ENCODE measurements around the gene NUB1. TPM values are rescaled to one million over a fixed set of nuclear protein-coding genes. Genes with fewer than 3 reads are reported as not detected.

The NUB1 gene
- total RNA-seq, 1 donor from 2014 or later, result 45.4 TPM

DNA sequence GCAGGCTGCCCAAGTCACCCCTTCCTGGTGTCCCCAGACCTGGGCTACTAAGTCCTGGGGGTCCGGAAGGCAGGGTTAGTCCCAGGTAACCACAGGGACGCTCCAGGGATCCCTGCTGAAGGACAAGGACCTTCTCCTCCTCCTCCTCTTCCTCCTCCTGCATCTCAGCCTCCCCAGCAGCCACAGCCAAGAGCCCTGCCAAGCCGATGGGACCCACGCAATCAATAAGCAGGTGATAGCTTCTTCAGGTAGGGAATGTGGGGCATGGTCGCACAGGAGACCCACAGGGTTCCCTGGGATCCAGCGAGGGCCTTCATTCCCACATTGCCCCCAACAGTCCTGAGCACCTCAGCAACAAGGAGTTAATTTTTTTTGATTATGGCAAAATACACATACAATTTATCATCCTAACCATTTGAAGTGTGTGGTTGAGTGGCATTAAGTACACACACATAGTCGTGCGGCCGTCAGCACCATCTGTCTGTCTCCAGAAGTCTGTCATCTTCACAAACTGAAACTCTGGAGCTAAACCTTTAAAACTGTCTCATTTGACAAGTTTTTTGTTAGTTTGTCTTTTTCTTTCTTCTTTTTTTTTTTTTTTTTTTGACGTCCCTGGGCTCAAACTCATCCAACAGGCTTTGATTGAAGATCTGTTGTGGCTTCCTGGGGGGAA lies 86.2 kb downstream of the NUB1 start:
- no peak for DNase-seq

Other genes starting within 250 kb of the NUB1 start
- not detected in 2 replicates for gene GBX1, start 174.1 kb upstream of the NUB1 start, total RNA-seq
- not detected in 2 replicates for gene ASB10, start 154.6 kb upstream of the NUB1 start, total RNA-seq
- not detected in 2 replicates for gene H2BK1, start 131.3 kb upstream of the NUB1 start, total RNA-seq
- 74.6 and 76.2 TPM in 2 replicates for gene ABCF2, start 114.6 kb upstream of the NUB1 start, total RNA-seq
- gene CHPF2, start 109.3 kb upstream of the NUB1 start, total RNA-seq, result 49.9 and 66.1 TPM in 2 replicates
- 0.85 and 2.0 TPM in 2 replicates for gene SMARCD3, start 93.1 kb upstream of the NUB1 start, total RNA-seq
- not detected in 2 replicates for gene WDR86, start 68.2 kb downstream of the NUB1 start, total RNA-seq
- not detected in 2 replicates for gene CRYGN, start 98.3 kb downstream of the NUB1 start, total RNA-seq
- gene RHEB, start 178.1 kb downstream of the NUB1 start, total RNA-seq, result 71.0 and 73.0 TPM in 2 replicates